Erythroblast (primary cell): ENCODE results near the gene FRMD5.

Experiments
- GATA1 ChIP-seq: IDR thresholded peaks from 2 replicates; pipeline ENCODE4 v1.6.1; 2011; ENCODE audit warnings: low read depth, mild to moderate bottlenecking, control low read depth, low read length, moderate library complexity
- POLR2A ChIP-seq: IDR thresholded peaks from 2 replicates; pipeline ENCODE4 v1.6.1; 2011; ENCODE audit warnings: mild to moderate bottlenecking, low read length

DNA sequence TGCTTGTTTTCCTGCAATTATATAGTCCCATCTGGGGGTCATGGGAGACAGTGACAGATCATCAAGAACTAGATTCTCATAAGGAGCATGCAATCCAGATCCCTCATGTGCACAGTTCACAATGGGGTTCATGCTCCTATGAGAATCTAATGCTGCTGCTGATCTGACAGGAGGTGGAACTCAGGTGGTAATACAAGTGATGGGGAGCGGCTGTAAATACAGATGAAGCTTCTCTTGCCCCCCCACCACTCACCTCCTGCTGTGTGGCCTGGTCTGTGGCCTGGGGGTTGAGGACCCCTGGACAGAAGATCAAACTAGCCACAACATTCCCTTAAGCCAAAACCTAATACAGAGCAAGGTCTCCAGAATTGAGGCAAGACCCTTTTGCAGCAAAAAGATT lies 207.1 kb downstream of the FRMD5 start:
- no peak for TF ChIP-seq POLR2A
- TF ChIP-seq GATA1: no peak
